HEK293 (cell line): Measurements from ENCODE around the gene BMP2K.

Source experiments
- CTCF ChIA-PET: fragments of 350-600 bp; formaldehyde crosslinking; extraction: SDS; loops from one replicate; lab custom pipeline; 2021; ENCODE audit warnings: antibody characterized with exemption; lab: Yijun Ruan, JAX
- POLR2A ChIA-PET: fragments of 300-600 bp; formaldehyde crosslinking; extraction: SDS; loops from one replicate; lab custom pipeline; 2020; ENCODE audit warnings: antibody characterized with exemption, inconsistent platforms; lab: Yijun Ruan, JAX
- H3K27ac ChIP-seq: fragments of 200-500 bp; sonication (Bioruptor generic); 2 replicates; pipeline ENCODE4 v1.5.1; 2014; ENCODE audit warnings: low read depth, low read length, control low read depth, inconsistent platforms; ENCODE audit errors: extremely low read depth
- H3K36me3 ChIP-seq, 2 experiments: fragments of 200-500 bp in 1 of 2; sonication (Bioruptor generic) in 1 of 2; 1 replicate in 1 of 2; 2 replicates in 1 of 2; pipeline ENCODE4 v1.5.1; 2014 to 2017; ENCODE audit warnings: inconsistent platforms in 2 of 2, low read length in 2 of 2; ENCODE audit not compliant: control insufficient read depth in 2 of 2, insufficient read depth in 1 of 2
- H3K4me1 ChIP-seq: fragments of 200-500 bp; sonication (Bioruptor generic); 2 replicates; pipeline ENCODE4 v1.5.1; 2014; ENCODE audit warnings: mild to moderate bottlenecking, low read length, inconsistent platforms; ENCODE audit not compliant: control insufficient read depth, insufficient read depth
- H3K4me3 ChIP-seq: 2 replicates; pipeline ENCODE4 v1.5.1; 2011; ENCODE audit warnings: low read depth, mild to moderate bottlenecking, control low read depth, low read length, moderate library complexity
- H3K9me3 ChIP-seq: fragments of 200-500 bp; sonication (Bioruptor generic); 2 replicates; pipeline ENCODE4 v1.5.1; 2014; ENCODE audit warnings: low read depth, low read length, inconsistent platforms; ENCODE audit not compliant: control insufficient read depth, insufficient read depth
- GLI4 ChIP-seq: fragments of 450-650 bp; formaldehyde crosslinking; IDR thresholded peaks from 2 replicates; pipeline ENCODE4 v1.5.1; 2016; ENCODE audit warnings: missing biosample characterization, missing genetic modification characterization
- PRDM2 ChIP-seq: fragments of 450-650 bp; formaldehyde crosslinking; IDR thresholded peaks from 2 replicates; pipeline ENCODE4 v1.5.1; 2016; ENCODE audit warnings: missing biosample characterization, missing genetic modification characterization, borderline replicate concordance
- ZBTB10 ChIP-seq: fragments of 450-650 bp; formaldehyde crosslinking; IDR thresholded peaks from 2 replicates; pipeline ENCODE4 v1.5.1; 2016; ENCODE audit warnings: missing biosample characterization, missing genetic modification characterization
- ZFP3 ChIP-seq: fragments of 450-650 bp; formaldehyde crosslinking; IDR thresholded peaks from 2 replicates; pipeline ENCODE4 v1.5.1; 2016; ENCODE audit warnings: low read depth, missing biosample characterization, missing genetic modification characterization
- ZFP41 ChIP-seq: fragments of 450-650 bp; formaldehyde crosslinking; IDR thresholded peaks from 2 replicates; pipeline ENCODE4 v1.5.1; 2016; ENCODE audit warnings: missing biosample characterization, missing genetic modification characterization, borderline replicate concordance
- ZNF549 ChIP-seq: fragments of 450-650 bp; IDR thresholded peaks from 2 replicates; pipeline ENCODE4 v1.5.1; 2018; ENCODE audit warnings: missing biosample characterization, missing genetic modification characterization, mild to moderate bottlenecking, inconsistent platforms, moderate library complexity
- TF ChIP-seq, protein P1 (sequence below): fragments of 450-650 bp; formaldehyde crosslinking; IDR thresholded peaks from 2 replicates; pipeline ENCODE4 v1.5.1; 2016; ENCODE audit warnings: missing biosample characterization, missing genetic modification characterization
- TF ChIP-seq, protein P2 (sequence below): fragments of 450-650 bp; formaldehyde crosslinking; IDR thresholded peaks from 2 replicates; pipeline ENCODE4 v1.5.1; 2017; ENCODE audit warnings: missing biosample characterization, missing genetic modification characterization

BMP2K gene

DNA sequence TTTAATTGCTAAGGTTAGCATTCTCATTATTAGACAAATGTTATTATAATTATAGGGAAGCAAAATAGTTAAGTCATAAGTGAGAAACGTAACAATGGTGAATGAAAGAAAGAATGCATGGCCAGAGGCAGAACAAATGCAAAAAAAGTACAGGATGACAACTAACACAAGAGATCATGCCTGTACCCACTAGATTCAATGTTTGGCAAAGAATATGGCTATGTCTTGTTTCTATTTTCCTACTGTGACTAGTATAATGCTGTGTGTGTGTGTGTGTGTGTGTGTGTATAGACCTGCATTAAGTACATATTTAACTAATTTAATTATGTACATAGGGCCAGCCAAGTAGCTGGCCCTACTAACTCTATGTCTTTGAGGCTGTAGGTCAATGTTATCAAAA is 12.9 kb upstream of the BMP2K start (continued):
- TF ChIP-seq PRDM2 (tag by site-specific recombination): no peak

DNA sequence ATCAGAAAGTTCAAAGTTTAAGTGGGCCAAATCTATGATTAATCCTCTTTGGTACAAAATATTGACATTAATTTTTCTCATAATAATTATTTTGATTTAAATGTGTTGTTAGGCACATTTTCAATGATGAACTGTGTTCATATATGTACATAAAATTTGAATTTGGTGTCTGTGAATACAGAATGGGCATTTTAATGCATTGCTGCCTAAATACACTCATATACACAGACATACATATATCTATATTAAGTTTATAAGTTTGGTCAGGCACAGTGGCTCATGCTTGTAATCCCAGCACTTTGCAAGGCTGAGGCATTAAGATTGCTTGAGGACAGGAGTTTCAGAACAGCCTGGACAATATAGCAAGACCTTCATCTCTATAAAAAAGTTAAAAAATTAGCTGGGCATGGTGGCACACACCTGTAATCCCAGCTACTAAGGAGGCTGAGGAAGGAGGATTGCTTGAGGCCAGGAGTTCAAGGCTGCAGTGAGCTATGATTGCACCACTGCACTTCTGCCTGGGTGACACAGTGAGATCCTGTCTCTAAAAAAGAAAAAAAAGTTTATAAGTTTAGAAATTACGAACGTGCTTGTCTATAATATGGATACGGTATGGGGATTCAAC is 12.3 kb upstream of the BMP2K start:
- ChIA-PET POLR2A (no interaction called here), CTCF (no interaction called here)
- Histone ChIP-seq H3K36me3 (no peaks in the 10 kb centered on the region), H3K4me3 (no peak overlapping the region), H3K4me1 (no peaks in the 10 kb centered on the region), H3K9me3 (no peaks in the 10 kb centered on the region), H3K27ac (no peak overlapping the region)
- TF ChIP-seq ZFP41 (tag by site-specific recombination) (no peak), ZBTB10 (no peak), ZFP3 (tag by site-specific recombination) (no peak), GLI4 (tag by site-specific recombination) (no peak), ZNF549 (tag by site-specific recombination) (no peak)
- TF ChIP-seq, protein P1, sequence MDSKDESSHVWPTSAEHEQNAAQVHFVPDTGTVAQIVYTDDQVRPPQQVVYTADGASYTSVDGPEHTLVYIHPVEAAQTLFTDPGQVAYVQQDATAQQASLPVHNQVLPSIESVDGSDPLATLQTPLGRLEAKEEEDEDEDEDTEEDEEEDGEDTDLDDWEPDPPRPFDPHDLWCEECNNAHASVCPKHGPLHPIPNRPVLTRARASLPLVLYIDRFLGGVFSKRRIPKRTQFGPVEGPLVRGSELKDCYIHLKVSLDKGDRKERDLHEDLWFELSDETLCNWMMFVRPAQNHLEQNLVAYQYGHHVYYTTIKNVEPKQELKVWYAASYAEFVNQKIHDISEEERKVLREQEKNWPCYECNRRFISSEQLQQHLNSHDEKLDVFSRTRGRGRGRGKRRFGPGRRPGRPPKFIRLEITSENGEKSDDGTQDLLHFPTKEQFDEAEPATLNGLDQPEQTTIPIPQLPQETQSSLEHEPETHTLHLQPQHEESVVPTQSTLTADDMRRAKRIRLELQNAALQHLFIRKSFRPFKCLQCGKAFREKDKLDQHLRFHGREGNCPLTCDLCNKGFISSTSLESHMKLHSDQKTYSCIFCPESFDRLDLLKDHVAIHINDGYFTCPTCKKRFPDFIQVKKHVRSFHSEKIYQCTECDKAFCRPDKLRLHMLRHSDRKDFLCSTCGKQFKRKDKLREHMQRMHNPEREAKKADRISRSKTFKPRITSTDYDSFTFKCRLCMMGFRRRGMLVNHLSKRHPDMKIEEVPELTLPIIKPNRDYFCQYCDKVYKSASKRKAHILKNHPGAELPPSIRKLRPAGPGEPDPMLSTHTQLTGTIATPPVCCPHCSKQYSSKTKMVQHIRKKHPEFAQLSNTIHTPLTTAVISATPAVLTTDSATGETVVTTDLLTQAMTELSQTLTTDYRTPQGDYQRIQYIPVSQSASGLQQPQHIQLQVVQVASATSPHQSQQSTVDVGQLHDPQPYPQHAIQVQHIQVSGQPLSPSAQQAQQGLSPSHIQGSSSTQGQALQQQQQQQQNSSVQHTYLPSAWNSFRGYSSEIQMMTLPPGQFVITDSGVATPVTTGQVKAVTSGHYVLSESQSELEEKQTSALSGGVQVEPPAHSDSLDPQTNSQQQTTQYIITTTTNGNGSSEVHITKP: no peak
- TF ChIP-seq, protein P2, sequence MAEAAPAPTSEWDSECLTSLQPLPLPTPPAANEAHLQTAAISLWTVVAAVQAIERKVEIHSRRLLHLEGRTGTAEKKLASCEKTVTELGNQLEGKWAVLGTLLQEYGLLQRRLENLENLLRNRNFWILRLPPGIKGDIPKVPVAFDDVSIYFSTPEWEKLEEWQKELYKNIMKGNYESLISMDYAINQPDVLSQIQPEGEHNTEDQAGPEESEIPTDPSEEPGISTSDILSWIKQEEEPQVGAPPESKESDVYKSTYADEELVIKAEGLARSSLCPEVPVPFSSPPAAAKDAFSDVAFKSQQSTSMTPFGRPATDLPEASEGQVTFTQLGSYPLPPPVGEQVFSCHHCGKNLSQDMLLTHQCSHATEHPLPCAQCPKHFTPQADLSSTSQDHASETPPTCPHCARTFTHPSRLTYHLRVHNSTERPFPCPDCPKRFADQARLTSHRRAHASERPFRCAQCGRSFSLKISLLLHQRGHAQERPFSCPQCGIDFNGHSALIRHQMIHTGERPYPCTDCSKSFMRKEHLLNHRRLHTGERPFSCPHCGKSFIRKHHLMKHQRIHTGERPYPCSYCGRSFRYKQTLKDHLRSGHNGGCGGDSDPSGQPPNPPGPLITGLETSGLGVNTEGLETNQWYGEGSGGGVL (tag by site-specific recombination): no peak
